ENCODE results near the gene GPC6.

GPC6 gene

DNA sequence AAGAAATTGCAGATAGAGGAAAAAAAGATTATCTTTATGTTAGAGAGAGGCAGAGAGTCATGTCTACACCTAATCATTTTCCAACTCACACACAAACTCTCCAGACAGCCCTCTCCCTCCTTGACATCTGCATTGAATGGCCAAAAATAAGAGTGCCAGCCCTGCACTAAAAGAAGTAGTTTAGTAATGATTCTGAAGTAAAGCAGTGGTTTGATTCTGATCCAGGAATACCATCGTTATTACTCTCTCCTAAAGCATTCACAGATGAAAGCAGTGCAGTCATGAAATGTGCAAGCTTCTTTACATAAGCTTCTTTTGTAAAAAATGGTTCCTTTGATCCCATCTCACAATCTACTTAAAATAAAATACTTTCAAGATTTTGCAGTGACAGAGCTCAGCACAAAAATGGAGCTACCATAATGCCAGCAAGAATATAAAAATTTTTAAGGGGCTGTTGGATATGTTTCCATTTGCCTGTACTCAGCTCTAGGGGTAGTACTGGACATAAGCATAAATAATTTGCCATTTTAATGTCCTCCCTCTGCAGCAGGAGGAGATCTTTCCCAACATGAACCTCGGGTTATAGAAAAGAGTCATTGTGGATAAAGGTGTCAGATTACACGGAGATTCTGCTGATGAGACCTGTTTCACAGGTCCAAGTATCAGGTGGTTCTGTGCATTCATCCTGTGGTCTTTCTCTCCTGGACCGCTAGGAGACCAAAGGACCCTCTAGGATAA is 846.6 kb downstream of the GPC6 start:
- Histone ChIP-seq H3K23ac (ENCODE audit: low read length in 2 of 2) (no peak overlapping the region), H3K14ac (ENCODE audit: low read length in 2 of 2) (no peak overlapping the region), H3K36me3 (ENCODE audit: control insufficient read depth in 1 of 2, insufficient read depth in 2 of 2, low read depth in 1 of 2, low read length in 2 of 2) (no peaks in the 10 kb centered on the region), H2AK5ac (ENCODE audit: low read length, severe bottlenecking) (no peak overlapping the region), H3K4me3 (ENCODE audit: insufficient read depth in 1 of 2, low read depth in 1 of 2, low read length in 2 of 2) (no peak overlapping the region), H2AFZ (ENCODE audit: low read depth, low read length) (no peak overlapping the region), H3K79me1 (replicated peaks; ENCODE audit: low read length, poor library complexity, severe bottlenecking) (no peaks in the 10 kb centered on the region), H3K18ac (ENCODE audit: low read depth in 1 of 2, low read length in 2 of 2) (no peak overlapping the region), H4K91ac (ENCODE audit: low read length) (no peak overlapping the region), H3K4me1 (ENCODE audit: control insufficient read depth, insufficient read depth, low read depth, low read length) (peaks cover 2% of the 10 kb centered on the region), H2BK120ac (ENCODE audit: low read depth, low read length) (no peak overlapping the region), H2BK12ac (ENCODE audit: low read length in 2 of 2) (no peak overlapping the region), H3K27me3 (ENCODE audit: control insufficient read depth in 1 of 2, insufficient read depth in 1 of 2, low read length in 2 of 2) (no peaks in the 10 kb centered on the region), H4K8ac (ENCODE audit: low read length) (no peak overlapping the region), H2BK5ac (ENCODE audit: low read depth, low read length, poor library complexity, severe bottlenecking) (no peak overlapping the region), H2BK15ac (ENCODE audit: low read depth, poor library complexity, severe bottlenecking) (no peak overlapping the region), H3K9me3 (ENCODE audit: control insufficient read depth, low read length) (peaks cover 10% of the 10 kb centered on the region), H3K4me2 (ENCODE audit: low read length, poor library complexity, severe bottlenecking) (no peak overlapping the region), H3K4ac (ENCODE audit: low read depth in 1 of 2, low read length in 2 of 2) (no peak overlapping the region), H3K9ac (ENCODE audit: low read length) (peak overlapping the region; percentile 30), H3K27ac (ENCODE audit: low read length, poor library complexity, severe bottlenecking) (no peak overlapping the region)
- peak; percentile 38 for DNase-seq
- WGBS = 55% methylated on average over 3 of the region's 4 CpGs

DNA sequence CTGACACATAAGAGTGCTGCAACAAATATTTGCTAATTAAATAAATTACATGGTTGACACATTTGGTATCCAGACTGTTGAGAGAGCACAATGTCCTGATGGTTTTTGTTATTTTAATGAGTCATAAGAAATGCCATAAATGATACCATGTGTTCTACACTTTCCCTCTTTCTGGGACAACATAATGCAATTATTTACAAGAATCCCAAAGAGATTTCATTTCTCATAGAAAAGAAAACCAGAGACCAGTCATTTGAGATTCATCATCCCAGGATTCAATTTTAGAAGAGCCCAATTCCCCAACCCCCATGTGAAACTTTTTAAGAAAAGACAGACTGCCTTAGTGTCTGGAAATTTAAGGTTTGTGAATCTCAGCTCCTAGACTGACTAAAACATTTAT is 853.3 kb downstream of the GPC6 start:
- no peaks in the 10 kb centered on the region for H3K4me1 ChIP-seq (ENCODE audit: control insufficient read depth, insufficient read depth, low read depth, low read length)
- H3K4me3 ChIP-seq (ENCODE audit: insufficient read depth in 1 of 2, low read depth in 1 of 2, low read length in 2 of 2) = no peak overlapping the region
- no peak overlapping the region for H3K14ac ChIP-seq (ENCODE audit: low read length in 2 of 2)
- H2AK5ac ChIP-seq (ENCODE audit: low read length, severe bottlenecking) = no peak overlapping the region
- no peak overlapping the region for H3K4ac ChIP-seq (ENCODE audit: low read depth in 1 of 2, low read length in 2 of 2)
- no peak overlapping the region for H4K8ac ChIP-seq (ENCODE audit: low read length)
- no peak overlapping the region for H2BK12ac ChIP-seq (ENCODE audit: low read length in 2 of 2)
- H3K27me3 ChIP-seq (ENCODE audit: control insufficient read depth in 1 of 2, insufficient read depth in 1 of 2, low read length in 2 of 2) = no peaks in the 10 kb centered on the region
- H3K27ac ChIP-seq (ENCODE audit: low read length, poor library complexity, severe bottlenecking) = no peak overlapping the region
- no peak overlapping the region for H3K23ac ChIP-seq (ENCODE audit: low read length in 2 of 2)
- peak; percentile 21 for DNase-seq
- H3K36me3 ChIP-seq (ENCODE audit: control insufficient read depth in 1 of 2, insufficient read depth in 2 of 2, low read depth in 1 of 2, low read length in 2 of 2) = no peaks in the 10 kb centered on the region
- no peak overlapping the region for H4K91ac ChIP-seq (ENCODE audit: low read length)
- no peak overlapping the region for H2BK15ac ChIP-seq (ENCODE audit: low read depth, poor library complexity, severe bottlenecking)
- no peaks in the 10 kb centered on the region for H3K79me1 ChIP-seq (replicated peaks; ENCODE audit: low read length, poor library complexity, severe bottlenecking)
- no peak overlapping the region for H3K18ac ChIP-seq (ENCODE audit: low read depth in 1 of 2, low read length in 2 of 2)
- no peak overlapping the region for H2BK5ac ChIP-seq (ENCODE audit: low read depth, low read length, poor library complexity, severe bottlenecking)
- no peak overlapping the region for H3K4me2 ChIP-seq (ENCODE audit: low read length, poor library complexity, severe bottlenecking)
- no peak overlapping the region for H3K9ac ChIP-seq (ENCODE audit: low read length)
- H2AFZ ChIP-seq (ENCODE audit: low read depth, low read length) = no peak overlapping the region
- H2BK120ac ChIP-seq (ENCODE audit: low read depth, low read length) = no peak overlapping the region
- H3K9me3 ChIP-seq (ENCODE audit: control insufficient read depth, low read length) = peaks cover 10% of the 10 kb centered on the region

DNA sequence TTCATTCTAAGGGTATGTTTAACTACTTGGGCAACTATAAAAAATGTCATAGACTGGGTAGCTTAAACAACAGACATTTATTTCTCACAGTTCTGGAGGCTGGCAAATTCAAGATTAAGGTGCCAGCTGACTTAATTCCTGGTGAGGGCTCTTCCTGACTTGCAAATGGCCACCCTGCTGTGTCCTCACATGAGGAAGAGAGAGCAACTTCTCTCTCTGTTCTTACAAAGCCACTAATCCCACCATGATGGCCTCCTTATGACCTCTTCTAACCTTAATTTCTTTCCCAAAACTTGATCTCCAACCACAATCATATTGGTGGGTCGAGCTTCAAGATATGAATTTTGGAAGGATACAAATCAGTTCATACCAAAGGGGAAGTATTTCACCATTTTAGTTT is 853.9 kb downstream of the GPC6 start:
- no peaks in the 10 kb centered on the region for H3K27me3 ChIP-seq (ENCODE audit: control insufficient read depth in 1 of 2, insufficient read depth in 1 of 2, low read length in 2 of 2)
- H2BK15ac ChIP-seq (ENCODE audit: low read depth, poor library complexity, severe bottlenecking) = no peak overlapping the region
- no peak overlapping the region for H2BK120ac ChIP-seq (ENCODE audit: low read depth, low read length)
- H2AFZ ChIP-seq (ENCODE audit: low read depth, low read length) = no peak overlapping the region
- H3K9me3 ChIP-seq (ENCODE audit: control insufficient read depth, low read length) = peaks cover 10% of the 10 kb centered on the region
- H3K14ac ChIP-seq (ENCODE audit: low read length in 2 of 2) = no peak overlapping the region
- no peak overlapping the region for H2AK5ac ChIP-seq (ENCODE audit: low read length, severe bottlenecking)
- H3K27ac ChIP-seq (ENCODE audit: low read length, poor library complexity, severe bottlenecking) = no peak overlapping the region
- no peaks in the 10 kb centered on the region for H3K36me3 ChIP-seq (ENCODE audit: control insufficient read depth in 1 of 2, insufficient read depth in 2 of 2, low read depth in 1 of 2, low read length in 2 of 2)
- H3K23ac ChIP-seq (ENCODE audit: low read length in 2 of 2) = no peak overlapping the region
- H3K4ac ChIP-seq (ENCODE audit: low read depth in 1 of 2, low read length in 2 of 2) = no peak overlapping the region
- no peak overlapping the region for H3K4me3 ChIP-seq (ENCODE audit: insufficient read depth in 1 of 2, low read depth in 1 of 2, low read length in 2 of 2)
- H3K18ac ChIP-seq (ENCODE audit: low read depth in 1 of 2, low read length in 2 of 2) = no peak overlapping the region
- no peaks in the 10 kb centered on the region for H3K79me1 ChIP-seq (replicated peaks; ENCODE audit: low read length, poor library complexity, severe bottlenecking)
- no peak overlapping the region for H3K9ac ChIP-seq (ENCODE audit: low read length)
- no CpG with 5 or more reads among the region's 1 CpG for WGBS
- H4K8ac ChIP-seq (ENCODE audit: low read length) = no peak overlapping the region
- H3K4me2 ChIP-seq (ENCODE audit: low read length, poor library complexity, severe bottlenecking) = no peak overlapping the region
- H3K4me1 ChIP-seq (ENCODE audit: control insufficient read depth, insufficient read depth, low read depth, low read length) = no peaks in the 10 kb centered on the region
- H4K91ac ChIP-seq (ENCODE audit: low read length) = no peak overlapping the region
- H2BK12ac ChIP-seq (ENCODE audit: low read length in 2 of 2) = no peak overlapping the region
- no peak for DNase-seq
- no peak overlapping the region for H2BK5ac ChIP-seq (ENCODE audit: low read depth, low read length, poor library complexity, severe bottlenecking)

DNA sequence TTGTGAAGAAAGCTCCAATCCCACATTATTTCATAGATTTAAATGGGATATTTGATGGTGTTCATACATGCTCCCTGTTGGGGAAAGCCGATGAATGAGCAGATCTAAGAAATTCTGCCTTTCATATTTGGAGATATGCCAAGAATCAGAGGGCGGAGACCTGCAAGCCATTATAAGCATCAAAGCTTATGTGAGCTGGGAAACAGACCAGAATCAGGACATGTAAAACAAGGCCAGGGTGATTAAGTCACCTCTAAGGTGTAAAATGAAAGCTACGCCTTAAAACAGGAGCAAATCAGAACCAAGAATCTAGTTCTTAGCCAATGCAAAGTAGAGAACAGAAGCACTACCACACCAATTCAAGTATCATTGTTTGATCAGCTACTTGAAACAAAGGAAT is 860.5 kb downstream of the GPC6 start:
- no peak overlapping the region for H3K23ac ChIP-seq (ENCODE audit: low read length in 2 of 2)
- H3K27ac ChIP-seq (ENCODE audit: low read length, poor library complexity, severe bottlenecking) = no peak overlapping the region
- H3K9me3 ChIP-seq (ENCODE audit: control insufficient read depth, low read length) = no peaks in the 10 kb centered on the region
- no peak overlapping the region for H4K91ac ChIP-seq (ENCODE audit: low read length)
- no peak overlapping the region for H3K18ac ChIP-seq (ENCODE audit: low read depth in 1 of 2, low read length in 2 of 2)
- no peak overlapping the region for H2BK15ac ChIP-seq (ENCODE audit: low read depth, poor library complexity, severe bottlenecking)
- H2BK120ac ChIP-seq (ENCODE audit: low read depth, low read length) = no peak overlapping the region
- no peak for DNase-seq
- no peak overlapping the region for H3K14ac ChIP-seq (ENCODE audit: low read length in 2 of 2)
- 97% methylated on average over 3 of the region's 3 CpGs for WGBS
- H3K79me1 ChIP-seq (replicated peaks; ENCODE audit: low read length, poor library complexity, severe bottlenecking) = no peaks in the 10 kb centered on the region
- no peaks in the 10 kb centered on the region for H3K36me3 ChIP-seq (ENCODE audit: control insufficient read depth in 1 of 2, insufficient read depth in 2 of 2, low read depth in 1 of 2, low read length in 2 of 2)
- H3K4me3 ChIP-seq (ENCODE audit: insufficient read depth in 1 of 2, low read depth in 1 of 2, low read length in 2 of 2) = no peak overlapping the region
- no peak overlapping the region for H2AK5ac ChIP-seq (ENCODE audit: low read length, severe bottlenecking)
- H2BK12ac ChIP-seq (ENCODE audit: low read length in 2 of 2) = no peak overlapping the region
- H4K8ac ChIP-seq (ENCODE audit: low read length) = no peak overlapping the region
- H3K4me2 ChIP-seq (ENCODE audit: low read length, poor library complexity, severe bottlenecking) = no peak overlapping the region
- H3K9ac ChIP-seq (ENCODE audit: low read length) = no peak overlapping the region
- H2AFZ ChIP-seq (ENCODE audit: low read depth, low read length) = no peak overlapping the region
- H2BK5ac ChIP-seq (ENCODE audit: low read depth, low read length, poor library complexity, severe bottlenecking) = no peak overlapping the region
- no peaks in the 10 kb centered on the region for H3K27me3 ChIP-seq (ENCODE audit: control insufficient read depth in 1 of 2, insufficient read depth in 1 of 2, low read length in 2 of 2)
- no peaks in the 10 kb centered on the region for H3K4me1 ChIP-seq (ENCODE audit: control insufficient read depth, insufficient read depth, low read depth, low read length)
- no peak overlapping the region for H3K4ac ChIP-seq (ENCODE audit: low read depth in 1 of 2, low read length in 2 of 2)

All from mesenchymal stem cell (in vitro differentiated cells and primary cell).